Measurements from ENCODE around the gene COX15. TPM values are rescaled to one million over a fixed set of nuclear protein-coding genes. Genes with fewer than 3 reads are reported as not detected.

COX15 gene
- total RNA-seq, 8 experiments from 2014 or later: 34.5 to 61.6 (median 42.4) TPM

DNA sequence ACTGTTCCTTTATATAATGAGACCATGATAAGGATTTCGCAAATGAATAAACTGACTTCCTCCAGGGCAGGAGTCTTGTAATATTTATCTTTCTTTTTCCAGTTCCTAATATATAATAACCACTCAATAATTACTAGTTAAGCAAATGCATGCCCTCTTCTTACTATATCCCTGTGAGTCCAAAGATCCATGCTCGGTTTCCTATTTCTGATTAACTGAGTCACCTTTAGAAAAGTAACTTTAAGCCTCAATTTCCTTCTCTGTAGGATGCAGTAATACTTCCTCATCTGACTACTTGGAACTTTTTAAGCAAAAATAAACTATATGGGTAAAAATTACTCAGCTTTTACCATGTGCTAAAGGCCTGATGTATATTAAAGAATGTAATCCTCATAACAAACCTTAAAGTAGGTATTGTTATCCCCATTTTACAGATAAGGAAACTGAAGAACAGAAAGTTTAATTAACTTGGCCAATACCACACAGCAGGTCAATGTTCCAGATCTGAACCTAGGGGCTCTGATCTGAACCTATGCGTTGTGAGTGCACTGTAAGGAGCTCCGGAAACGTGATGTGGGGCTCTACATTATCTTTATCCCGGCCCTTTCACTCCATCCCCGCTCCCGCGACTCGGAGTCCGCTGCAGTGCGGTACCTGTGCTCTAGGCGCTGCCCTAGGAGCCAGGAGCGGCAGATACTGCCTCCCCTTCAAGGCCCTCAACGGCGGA, 458 bp downstream of the COX15 start:
- 0 to 75% (median 27%) methylated on average over 1 to 12 of the region's 16 CpGs for WGBS, 10 experiments
- in situ Hi-C loops (cut with MboI; ENCODE audit: low pct_unique_long_range_greater_than_20kb in 2 of 9, low sequenced_read_pairs in 9 of 9, unreplicated experiment in 9 of 9): no loop called here
- Histone ChIP-seq H3K4me3 (peak overlapping the region; percentile 58 to 95 (median 82)), H3K27ac (peak overlapping the region; percentile 88 to 94), H3K4me1 (replicated peaks in 1 of 2) (peaks cover 5 to 11% of the 10 kb centered on the region in 2 donors)
- ATAC-seq (replicated peaks in 6 of 8): peak in 3 of 8 experiments; percentile 62 to 63 (median 63)

DNA sequence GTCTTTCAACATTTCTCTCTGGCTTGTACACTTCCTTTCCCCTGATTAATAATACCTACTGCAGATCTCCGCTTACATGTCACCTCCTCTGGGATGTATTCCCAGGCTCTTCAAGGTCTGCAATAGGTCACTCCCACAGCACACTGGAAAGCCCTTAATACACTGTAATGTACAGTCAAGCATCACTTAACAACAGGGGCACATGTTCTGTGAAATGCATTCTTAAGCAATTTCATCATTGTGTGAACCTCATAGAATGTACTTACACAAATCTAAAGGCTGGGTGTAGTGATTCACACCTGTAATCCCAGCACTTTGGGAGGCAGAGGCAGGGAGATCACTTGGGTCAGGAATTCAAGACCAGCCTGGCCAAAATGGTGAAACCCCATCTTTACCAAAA, 1.9 kb downstream of the COX15 start:
- 29 to 100% (median 100%) methylated on average over 1 of the region's 1 CpG; no CpG with 5 or more reads in 4 of the 10 experiments for WGBS, 10 experiments
- H3K4me3 ChIP-seq: no peak overlapping the region
- peaks cover 5 to 11% of the 10 kb centered on the region in 2 donors for H3K4me1 ChIP-seq (replicated peaks in 1 of 2)
- no peak for ATAC-seq (replicated peaks in 6 of 8)
- in situ Hi-C loops (cut with MboI; ENCODE audit: low pct_unique_long_range_greater_than_20kb in 2 of 9, low sequenced_read_pairs in 9 of 9, unreplicated experiment in 9 of 9): no loop called here
- no peak overlapping the region for H3K27ac ChIP-seq

DNA sequence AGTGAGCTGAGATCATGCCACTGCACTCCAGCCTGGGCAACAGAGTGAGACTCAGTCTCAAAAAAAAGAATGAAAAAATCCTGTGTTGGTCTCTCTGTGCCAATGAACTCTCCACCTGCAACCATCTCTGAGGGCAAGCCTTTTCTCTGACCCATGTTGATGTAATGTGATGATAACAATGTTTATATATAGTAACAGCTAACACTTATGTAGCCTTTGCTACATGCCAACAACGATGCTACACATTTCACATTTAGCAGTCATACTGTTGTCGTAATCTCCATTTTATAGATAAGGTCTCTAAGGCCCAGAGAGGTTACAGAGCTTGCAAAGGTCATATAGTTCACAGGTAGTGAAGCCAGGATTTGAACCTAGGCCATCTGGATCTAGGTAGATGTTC, 11.5 kb downstream of the COX15 start:
- WGBS, 10 experiments: 83 to 100% (median 100%) methylated on average over 1 to 2 of the region's 2 CpGs
- in situ Hi-C loops (cut with MboI; ENCODE audit: low pct_unique_long_range_greater_than_20kb in 2 of 9, low sequenced_read_pairs in 9 of 9, unreplicated experiment in 9 of 9): loop anchor here in 1 of 9 experiments (25.0 kb wide), 1 partner anchor 283 kb away; the partner anchor contains the start of gene GOT1
- Histone ChIP-seq H3K27ac (no peak overlapping the region), H3K4me1 (replicated peaks in 1 of 2) (no peaks in the 10 kb centered on the region), H3K4me3 (no peak overlapping the region)
- ATAC-seq (replicated peaks in 6 of 8): no peak

DNA sequence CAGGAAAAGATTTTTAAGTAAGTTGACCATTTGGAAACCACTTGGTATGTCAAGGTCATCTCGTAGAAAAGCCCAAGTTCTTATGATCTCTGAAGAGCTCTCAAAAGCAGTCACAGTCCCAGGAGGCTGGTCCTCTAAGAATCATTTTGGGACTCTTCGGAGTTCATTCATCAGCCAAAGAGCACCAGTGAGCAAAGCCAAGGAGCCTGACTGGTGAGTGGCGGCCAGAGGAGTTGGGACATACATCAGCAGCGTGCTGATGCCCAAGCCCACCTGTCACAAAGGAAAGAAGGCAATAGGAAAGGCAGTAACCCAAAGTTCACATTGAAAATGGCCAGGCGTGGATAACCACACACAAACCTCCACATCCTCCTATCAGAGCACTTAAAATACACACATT, 17.5 kb downstream of the COX15 start:
- no peak overlapping the region for H3K27ac ChIP-seq
- ATAC-seq (replicated peaks in 6 of 8): no peak
- H3K4me3 ChIP-seq: no peak overlapping the region
- WGBS, 10 experiments: 0 to 100% (median 95%) methylated on average over 1 to 5 of the region's 5 CpGs
- H3K4me1 ChIP-seq (replicated peaks in 1 of 2): no peaks in the 10 kb centered on the region
- in situ Hi-C loops (cut with MboI; ENCODE audit: low pct_unique_long_range_greater_than_20kb in 2 of 9, low sequenced_read_pairs in 9 of 9, unreplicated experiment in 9 of 9): loop anchor here in 1 of 9 experiments (25.0 kb wide), 1 partner anchor 277 kb away; the partner anchor contains the start of gene GOT1

DNA sequence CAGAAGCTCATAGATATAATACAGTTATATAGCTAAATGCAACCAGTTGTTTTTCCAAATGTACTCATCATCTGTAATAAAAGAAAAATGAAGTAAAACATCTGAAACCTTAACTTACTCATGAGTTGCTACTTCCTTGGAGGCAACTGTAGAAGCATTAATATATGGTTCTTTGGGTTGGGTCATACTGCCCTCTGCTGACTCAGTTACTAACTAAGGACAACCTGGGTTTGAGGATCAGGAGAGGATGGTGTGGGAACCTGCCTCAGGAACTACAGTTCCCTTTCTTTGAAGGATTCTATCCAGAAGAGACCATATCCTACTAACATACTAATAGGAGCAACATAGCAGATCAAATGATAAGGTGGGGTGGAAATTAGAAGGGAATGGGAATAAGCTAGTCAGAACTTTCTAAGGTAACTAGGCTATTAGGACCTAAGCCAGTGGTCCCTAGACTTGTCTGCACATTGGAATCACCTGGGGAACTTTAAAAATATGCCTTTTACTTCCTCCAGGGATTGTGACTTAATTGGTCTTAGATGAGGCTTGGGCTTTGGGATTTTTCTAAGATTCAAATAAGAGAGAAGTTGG, 20.7 kb downstream of the COX15 start:
- Histone ChIP-seq H3K4me3 (no peak overlapping the region), H3K27ac (no peak overlapping the region), H3K4me1 (replicated peaks in 1 of 2) (no peaks in the 10 kb centered on the region)
- in situ Hi-C loops (cut with MboI; ENCODE audit: low pct_unique_long_range_greater_than_20kb in 2 of 9, low sequenced_read_pairs in 9 of 9, unreplicated experiment in 9 of 9): loop anchor here in 1 of 9 experiments (25.0 kb wide), 1 partner anchor 274 kb away; the partner anchor contains the start of gene GOT1
- ATAC-seq (replicated peaks in 6 of 8): peak in 4 of 8 experiments; percentile 41 to 68 (median 66)

DNA sequence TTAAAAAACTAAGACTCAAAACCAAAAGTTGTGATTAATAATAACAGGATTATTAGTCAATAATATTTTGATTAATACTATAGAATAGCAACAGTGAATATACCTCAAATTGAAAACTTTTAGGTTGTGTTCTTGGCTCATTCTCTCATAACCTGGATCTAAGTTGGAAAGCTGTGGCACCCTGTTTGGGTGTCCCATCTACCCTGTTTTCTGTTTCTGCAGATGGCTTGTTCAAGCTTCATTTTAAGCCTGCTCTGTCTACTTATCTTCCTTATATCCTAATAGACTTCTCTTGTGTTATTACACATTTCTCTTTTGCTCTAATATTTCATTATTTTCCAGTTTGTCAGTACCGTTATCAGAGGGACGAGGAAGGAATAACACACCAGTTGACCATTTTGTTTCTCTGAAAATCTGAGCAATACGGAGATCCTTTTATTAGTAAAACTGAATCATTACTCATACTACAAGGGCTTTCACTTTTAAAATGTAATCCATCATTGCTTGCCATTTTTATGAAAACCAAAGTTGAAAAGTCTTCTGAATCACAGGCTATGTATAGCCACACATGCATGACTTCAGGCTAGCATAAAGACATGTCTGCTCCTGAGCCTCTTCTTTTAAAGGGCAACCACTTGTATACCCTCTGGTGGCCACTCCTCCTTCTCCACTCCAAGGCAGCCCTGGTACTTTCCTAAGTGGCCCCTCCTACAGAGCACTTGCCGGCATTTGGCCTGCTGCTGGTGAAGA, 22.3 kb downstream of the COX15 start:
- Histone ChIP-seq H3K4me3 (no peak overlapping the region), H3K27ac (no peak overlapping the region), H3K4me1 (replicated peaks in 1 of 2) (no peaks in the 10 kb centered on the region)
- in situ Hi-C loops (cut with MboI; ENCODE audit: low pct_unique_long_range_greater_than_20kb in 2 of 9, low sequenced_read_pairs in 9 of 9, unreplicated experiment in 9 of 9): loop anchor here in 1 of 9 experiments (25.0 kb wide), 1 partner anchor 272 kb away; the partner anchor contains the start of gene GOT1
- peak in 7 of 8 experiments; percentile 52 to 99 (median 94) for ATAC-seq (replicated peaks in 6 of 8)
- WGBS, 10 experiments: 0 to 80% (median 60%) methylated on average over 1 to 4 of the region's 4 CpGs; no CpG with 5 or more reads in 1 of the 10 experiments

DNA sequence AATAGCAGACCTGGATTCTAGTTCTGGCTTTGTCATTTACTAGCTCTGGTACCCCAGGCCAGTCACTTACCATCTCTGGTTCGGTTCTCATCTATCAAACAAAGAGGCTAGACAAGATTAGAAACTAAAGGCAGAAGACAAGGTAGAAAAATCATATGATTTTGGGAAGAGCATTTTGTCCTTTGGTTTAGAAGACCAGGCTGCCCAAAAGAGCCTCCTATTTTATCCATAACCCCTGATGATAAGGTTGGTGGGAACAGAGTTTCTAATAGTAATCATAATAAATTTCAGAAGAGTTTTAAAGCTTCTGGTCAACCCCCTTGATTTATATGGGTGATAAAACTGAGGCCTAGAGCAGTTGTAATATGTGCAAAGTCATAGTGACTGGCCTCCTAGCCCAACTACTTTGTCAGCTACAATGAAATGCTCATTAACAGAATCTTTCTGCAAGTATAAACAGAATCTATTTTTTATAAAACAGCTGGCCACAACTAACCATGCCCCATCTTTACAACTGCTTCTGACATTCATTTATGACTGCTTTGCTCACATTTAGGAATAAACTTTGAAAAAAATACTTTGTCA, 23.4 kb downstream of the COX15 start:
- in situ Hi-C loops (cut with MboI; ENCODE audit: low pct_unique_long_range_greater_than_20kb in 2 of 9, low sequenced_read_pairs in 9 of 9, unreplicated experiment in 9 of 9): loop anchor here in 1 of 9 experiments (25.0 kb wide), 1 partner anchor 271 kb away; the partner anchor contains the start of gene GOT1
- H3K4me1 ChIP-seq (replicated peaks in 1 of 2): no peaks in the 10 kb centered on the region
- peak in 2 of 8 experiments; percentile 14 to 35 for ATAC-seq (replicated peaks in 6 of 8)
- WGBS, 10 experiments: 55 to 100% (median 87%) methylated on average over 1 of the region's 1 CpG; no CpG with 5 or more reads in 2 of the 10 experiments
- no peak overlapping the region for H3K4me3 ChIP-seq
- no peak overlapping the region for H3K27ac ChIP-seq

DNA sequence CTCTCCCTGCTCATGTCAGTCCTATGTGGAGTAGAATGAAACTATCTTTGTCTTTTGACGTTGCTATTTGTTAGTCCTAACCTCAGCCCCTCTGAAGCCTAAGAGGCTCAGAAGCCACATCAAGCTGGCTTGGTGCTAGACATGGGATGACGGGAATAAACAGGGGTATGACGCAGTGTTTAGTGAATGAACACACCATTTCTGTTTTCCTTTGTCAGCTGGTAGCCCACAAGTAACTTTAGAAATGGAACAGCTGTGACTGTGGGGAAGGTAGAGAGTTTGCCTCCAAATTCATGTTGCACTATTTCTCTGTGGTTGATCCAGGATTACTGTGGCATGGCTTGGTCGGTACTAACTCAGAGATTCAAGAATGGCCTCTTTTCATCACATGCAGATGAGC, 31.3 kb downstream of the COX15 start:
- no peak for ATAC-seq (replicated peaks in 6 of 8)
- in situ Hi-C loops (cut with MboI; ENCODE audit: low pct_unique_long_range_greater_than_20kb in 2 of 9, low sequenced_read_pairs in 9 of 9, unreplicated experiment in 9 of 9): loop anchor here in 1 of 9 experiments (25.0 kb wide), 1 partner anchor 263 kb away; the partner anchor contains the start of gene GOT1
- WGBS, 10 experiments: 50 to 100% (median 98%) methylated on average over 1 to 3 of the region's 4 CpGs; no CpG with 5 or more reads in 2 of the 10 experiments
- Histone ChIP-seq H3K27ac (no peak overlapping the region), H3K4me1 (replicated peaks in 1 of 2) (no peaks in the 10 kb centered on the region), H3K4me3 (no peak overlapping the region)

DNA sequence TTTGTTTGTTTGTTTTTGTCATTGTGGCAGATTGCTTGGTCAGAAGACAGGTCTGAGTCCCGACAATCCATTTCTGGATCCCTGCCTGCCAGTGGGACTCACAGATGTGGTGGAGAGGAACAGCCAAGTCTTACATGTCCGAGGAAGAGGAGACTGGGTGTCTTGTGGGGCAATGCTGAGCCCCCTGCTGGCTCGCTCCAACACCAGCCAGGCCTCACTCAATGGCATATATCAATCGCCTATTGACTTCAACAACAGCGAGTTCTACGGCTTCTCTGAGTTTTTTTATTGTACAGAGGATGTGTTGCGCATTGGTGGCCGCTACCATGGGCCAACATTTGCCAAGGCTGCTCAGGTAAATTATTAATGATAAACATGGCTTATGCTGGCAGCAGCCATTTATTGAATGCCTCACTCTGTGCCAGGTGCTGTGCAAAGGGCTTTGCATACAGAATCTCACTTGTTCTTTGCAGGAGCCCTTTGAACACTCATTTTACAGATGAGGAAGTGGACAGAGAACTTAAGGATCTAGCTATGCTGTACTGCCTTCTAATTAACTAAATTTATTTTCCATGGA, 33.3 kb downstream of the COX15 start:
- in situ Hi-C loops (cut with MboI; ENCODE audit: low pct_unique_long_range_greater_than_20kb in 2 of 9, low sequenced_read_pairs in 9 of 9, unreplicated experiment in 9 of 9): no loop called here
- Histone ChIP-seq H3K4me3 (no peak overlapping the region), H3K4me1 (replicated peaks in 1 of 2) (no peaks in the 10 kb centered on the region), H3K27ac (no peak overlapping the region)
- ATAC-seq (replicated peaks in 6 of 8): no peak
- 20 to 100% (median 94%) methylated on average over 1 to 6 of the region's 8 CpGs; no CpG with 5 or more reads in 3 of the 10 experiments for WGBS, 10 experiments

DNA sequence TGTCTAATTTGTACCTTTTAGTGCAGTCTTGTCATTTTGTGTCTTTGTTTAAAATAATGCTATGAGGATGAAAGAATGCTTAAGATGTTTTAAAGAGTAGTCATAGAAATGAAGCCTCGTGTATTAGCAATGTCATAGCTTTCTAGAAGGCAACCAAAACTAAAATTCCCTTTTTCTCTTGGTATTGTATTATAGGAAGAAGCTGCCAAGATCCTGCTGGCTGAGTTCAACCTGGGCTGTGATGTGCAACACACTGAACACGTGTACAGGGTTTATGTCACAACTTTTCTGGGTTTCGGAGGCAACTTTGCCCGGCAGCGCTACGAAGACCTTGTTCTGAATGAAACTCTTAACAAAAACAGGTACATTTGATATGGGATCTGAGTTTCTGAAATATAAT, 36.2 kb downstream of the COX15 start:
- in situ Hi-C loops (cut with MboI; ENCODE audit: low pct_unique_long_range_greater_than_20kb in 2 of 9, low sequenced_read_pairs in 9 of 9, unreplicated experiment in 9 of 9): no loop called here
- ATAC-seq (replicated peaks in 6 of 8): no peak
- H3K27ac ChIP-seq: no peak overlapping the region
- H3K4me3 ChIP-seq: no peak overlapping the region
- 0 to 100% (median 90%) methylated on average over 1 to 6 of the region's 6 CpGs for WGBS, 10 experiments
- H3K4me1 ChIP-seq (replicated peaks in 1 of 2): no peaks in the 10 kb centered on the region

DNA sequence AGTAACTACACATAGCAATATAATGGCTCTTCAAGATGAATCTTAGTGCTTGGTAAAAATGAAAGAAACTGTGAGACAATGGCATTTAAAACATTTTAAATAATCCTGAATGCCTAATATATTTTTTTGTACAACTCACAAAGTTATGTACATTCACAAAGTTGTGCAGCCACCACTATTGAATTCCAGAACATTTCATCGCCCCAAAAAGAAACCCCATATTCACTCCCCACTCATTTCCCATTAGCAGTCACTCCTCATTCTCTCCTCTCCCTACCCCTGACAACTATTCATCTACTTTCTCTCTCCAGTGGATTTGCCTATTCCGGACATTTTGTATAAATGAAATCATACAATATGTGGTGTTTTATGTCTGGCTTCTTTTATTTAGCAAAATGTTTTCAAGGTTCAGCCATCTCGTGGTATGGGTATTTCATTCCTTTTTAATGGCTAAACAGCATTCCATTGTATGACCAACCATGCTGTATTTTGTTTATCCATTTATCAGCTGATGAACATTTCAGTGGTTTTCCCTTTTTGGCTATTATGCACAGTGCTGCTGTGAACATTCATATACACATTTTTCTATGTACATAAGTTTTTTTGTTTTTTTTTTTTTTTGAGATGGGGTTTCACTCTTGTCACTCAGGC, 37.9 kb downstream of the COX15 start:
- Histone ChIP-seq H3K27ac (no peak overlapping the region), H3K4me1 (replicated peaks in 1 of 2) (no peaks in the 10 kb centered on the region), H3K4me3 (no peak overlapping the region)
- 3 to 100% (median 88%) methylated on average over 2 to 3 of the region's 3 CpGs; no CpG with 5 or more reads in 1 of the 10 experiments for WGBS, 10 experiments
- in situ Hi-C loops (cut with MboI; ENCODE audit: low pct_unique_long_range_greater_than_20kb in 2 of 9, low sequenced_read_pairs in 9 of 9, unreplicated experiment in 9 of 9): no loop called here
- ATAC-seq (replicated peaks in 6 of 8): peak in 2 of 8 experiments; percentile 62 to 67

DNA sequence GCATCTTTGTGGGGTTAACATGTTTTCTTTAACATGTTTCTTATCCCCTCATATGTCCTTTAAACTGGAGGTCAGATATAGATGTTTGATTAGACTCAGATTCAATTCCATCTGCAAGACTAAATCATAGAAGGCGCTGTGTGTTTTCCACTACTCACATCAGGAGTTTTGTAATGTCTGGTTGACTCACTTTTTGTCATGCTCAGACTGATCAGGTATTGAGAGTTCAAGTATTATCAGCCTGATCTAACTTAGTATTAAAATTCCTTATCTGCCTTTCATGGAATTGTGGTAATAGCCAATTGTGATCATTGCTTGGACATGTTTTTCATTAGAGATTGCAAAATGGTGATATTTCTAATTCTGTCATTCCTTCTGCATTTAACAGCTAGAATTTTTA, 42.5 kb downstream of the COX15 start:
- H3K4me3 ChIP-seq: no peak overlapping the region
- WGBS, 10 experiments: 71 to 100% (median 100%) methylated on average over 1 of the region's 1 CpG; no CpG with 5 or more reads in 3 of the 10 experiments
- H3K4me1 ChIP-seq (replicated peaks in 1 of 2): no peaks in the 10 kb centered on the region
- ATAC-seq (replicated peaks in 6 of 8): no peak
- in situ Hi-C loops (cut with MboI; ENCODE audit: low pct_unique_long_range_greater_than_20kb in 2 of 9, low sequenced_read_pairs in 9 of 9, unreplicated experiment in 9 of 9): no loop called here
- no peak overlapping the region for H3K27ac ChIP-seq

All from motor neuron (in vitro differentiated cells).